ENCODE results near the gene VAMP2.
A peak's percentile ranks its signal among the peaks of the same experiment; 100 is the strongest.

The VAMP2 gene

DNA sequence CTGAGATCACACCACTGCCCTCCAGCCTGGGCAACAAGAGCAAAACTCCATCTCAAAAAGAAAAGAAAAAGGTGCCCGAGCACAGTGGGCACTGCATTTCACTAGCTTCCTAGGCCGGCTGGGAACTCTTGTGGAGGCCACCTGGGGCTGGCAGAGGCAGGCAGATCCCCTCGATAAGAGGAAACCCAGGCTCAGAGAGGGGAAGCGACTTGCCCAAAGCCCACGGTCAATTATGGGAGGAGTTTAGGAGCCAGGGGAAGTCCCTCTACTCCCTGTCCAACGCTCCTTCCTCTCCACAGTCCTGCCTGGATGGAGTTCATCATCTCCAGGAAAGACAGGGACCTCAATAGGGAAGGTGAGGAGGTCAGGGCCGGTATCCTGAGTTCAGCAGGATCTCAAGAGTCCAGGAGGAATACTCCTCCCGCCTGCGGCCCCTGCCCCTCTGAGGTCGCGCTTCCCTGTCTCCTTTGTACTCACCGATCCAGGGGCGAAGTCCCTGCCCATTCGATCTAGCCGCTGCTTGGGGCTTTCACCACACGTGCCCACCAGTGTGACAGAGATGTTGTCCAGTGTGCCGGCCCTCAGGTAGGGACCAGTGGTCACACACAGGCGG, 45.3 kb downstream of the VAMP2 start:
- no peak for DNase-seq
- Histone ChIP-seq H3K36me3 (no peaks in the 10 kb centered on the region), H3K4me3 (ENCODE audit: low read depth, low read length) (peak overlapping the region; percentile 56), H3K27me3 (ENCODE audit: insufficient read depth, low read depth, severe bottlenecking) (peaks cover 9% of the 10 kb centered on the region), H3K27ac (no peak overlapping the region), H3K9me3 (ENCODE audit: severe bottlenecking) (no peaks in the 10 kb centered on the region)
- TF ChIP-seq CTCF (IDR thresholded peaks at IDR 0.05; ENCODE audit: low read depth, low read length), result no peak

DNA sequence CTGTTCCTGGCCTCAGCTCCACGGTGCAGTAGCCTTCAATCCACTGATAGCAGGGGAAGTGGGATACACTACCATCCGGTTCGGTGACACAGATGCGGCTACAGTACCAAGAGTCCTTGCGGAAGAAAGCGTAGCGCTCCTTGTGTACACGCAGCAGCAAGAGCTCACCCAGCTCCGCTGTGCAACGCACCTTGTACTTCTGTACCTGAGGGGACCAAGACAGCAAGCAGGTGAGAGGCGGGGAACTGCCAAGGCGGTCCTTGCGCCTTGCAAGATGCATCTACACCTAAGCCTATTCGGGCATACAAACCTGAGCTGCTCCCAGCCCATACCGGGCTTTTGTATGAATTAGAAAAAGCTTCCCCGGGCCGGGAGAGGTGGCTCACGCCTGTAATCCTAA, 46.0 kb downstream of the VAMP2 start:
- Histone ChIP-seq H3K4me3 (ENCODE audit: low read depth, low read length) (no peak overlapping the region), H3K36me3 (no peaks in the 10 kb centered on the region), H3K27ac (no peak overlapping the region), H3K27me3 (ENCODE audit: insufficient read depth, low read depth, severe bottlenecking) (peaks cover 7% of the 10 kb centered on the region), H3K9me3 (ENCODE audit: severe bottlenecking) (no peaks in the 10 kb centered on the region)
- no peak for TF ChIP-seq CTCF (IDR thresholded peaks at IDR 0.05; ENCODE audit: low read depth, low read length)
- no peak for DNase-seq

- no peak for DNase-seq
- no peak overlapping the region for H3K4me3 ChIP-seq (ENCODE audit: low read depth, low read length)
- no peaks in the 10 kb centered on the region for H3K9me3 ChIP-seq (ENCODE audit: severe bottlenecking)
- TF ChIP-seq CTCF (IDR thresholded peaks at IDR 0.05; ENCODE audit: low read depth, low read length), result no peak
- no peaks in the 10 kb centered on the region for H3K36me3 ChIP-seq
- no peak overlapping the region for H3K27ac ChIP-seq
- H3K27me3 ChIP-seq (ENCODE audit: insufficient read depth, low read depth, severe bottlenecking), result peaks cover 4% of the 10 kb centered on the region
Observed at GRCh38 chr17:8110907-8111306, 51.8 kb downstream of the VAMP2 start.

- no peaks in the 10 kb centered on the region for H3K36me3 ChIP-seq
- no peak for DNase-seq
- H3K4me3 ChIP-seq (ENCODE audit: low read depth, low read length), result no peak overlapping the region
- TF ChIP-seq CTCF (IDR thresholded peaks at IDR 0.05; ENCODE audit: low read depth, low read length), result no peak
- no peaks in the 10 kb centered on the region for H3K9me3 ChIP-seq (ENCODE audit: severe bottlenecking)
- H3K27ac ChIP-seq, result no peak overlapping the region
- peaks cover 4% of the 10 kb centered on the region for H3K27me3 ChIP-seq (ENCODE audit: insufficient read depth, low read depth, severe bottlenecking)
Observed at GRCh38 chr17:8110456-8110804, 52.3 kb downstream of the VAMP2 start.

GRCh38 chr17:8109661-8110455, 52.9 kb downstream of the VAMP2 start:
- peak; percentile 93 for TF ChIP-seq CTCF (IDR thresholded peaks at IDR 0.05; ENCODE audit: low read depth, low read length)
- no peaks in the 10 kb centered on the region for H3K36me3 ChIP-seq
- H3K27ac ChIP-seq, result no peak overlapping the region
- no peaks in the 10 kb centered on the region for H3K9me3 ChIP-seq (ENCODE audit: severe bottlenecking)
- peaks cover 1% of the 10 kb centered on the region for H3K27me3 ChIP-seq (ENCODE audit: insufficient read depth, low read depth, severe bottlenecking)
- no peak overlapping the region for H3K4me3 ChIP-seq (ENCODE audit: low read depth, low read length)
- peak; percentile 74 for DNase-seq
